ENCODE data around the gene COL5A1.

COL5A1 gene

GRCh38 chr9:134600371-134600770 lies 41.2 kb upstream of the COL5A1 start:
- Histone ChIP-seq H2AFZ (ENCODE audit: low read length, unreplicated experiment) (no peak overlapping the region), H3K4me3 (ENCODE audit: low read depth, low read length) (no peak overlapping the region), H3K4me1 (ENCODE audit: control insufficient read depth, insufficient read depth, low read length, unreplicated experiment) (peaks cover 14% of the 10 kb centered on the region), H3K27ac (ENCODE audit: low read depth, low read length) (no peak overlapping the region), H3K36me3 (ENCODE audit: insufficient read depth, low read length) (no peaks in the 10 kb centered on the region), H3K79me2 (ENCODE audit: control insufficient read depth, insufficient read depth, low read length, unreplicated experiment) (no peaks in the 10 kb centered on the region), H3K27me3 (ENCODE audit: insufficient read depth, low read length) (no peaks in the 10 kb centered on the region)

- Histone ChIP-seq H2AFZ (ENCODE audit: low read length, unreplicated experiment) (no peak overlapping the region), H3K4me1 (ENCODE audit: control insufficient read depth, insufficient read depth, low read length, unreplicated experiment) (peaks cover 14% of the 10 kb centered on the region), H3K4me3 (ENCODE audit: low read depth, low read length) (no peak overlapping the region), H3K27me3 (ENCODE audit: insufficient read depth, low read length) (no peaks in the 10 kb centered on the region), H3K27ac (ENCODE audit: low read depth, low read length) (peak overlapping the region; percentile 96; the same call in 1 of the 2 replicates), H3K79me2 (ENCODE audit: control insufficient read depth, insufficient read depth, low read length, unreplicated experiment) (no peaks in the 10 kb centered on the region), H3K36me3 (ENCODE audit: insufficient read depth, low read length) (no peaks in the 10 kb centered on the region)
Measured at GRCh38 chr9:134600836-134601638, 40.6 kb upstream of the COL5A1 start.

GRCh38 chr9:134601764-134602163 lies 39.8 kb upstream of the COL5A1 start:
- no peak overlapping the region for H2AFZ ChIP-seq (ENCODE audit: low read length, unreplicated experiment)

GRCh38 chr9:134602547-134603362 lies 38.8 kb upstream of the COL5A1 start:
- H3K36me3 ChIP-seq (ENCODE audit: insufficient read depth, low read length) = no peaks in the 10 kb centered on the region
- peak overlapping the region; percentile 43 for H3K4me3 ChIP-seq (ENCODE audit: low read depth, low read length)
- H2AFZ ChIP-seq (ENCODE audit: low read length, unreplicated experiment) = peak overlapping the region; percentile 30
- no peaks in the 10 kb centered on the region for H3K27me3 ChIP-seq (ENCODE audit: insufficient read depth, low read length)
- no peaks in the 10 kb centered on the region for H3K79me2 ChIP-seq (ENCODE audit: control insufficient read depth, insufficient read depth, low read length, unreplicated experiment)
- peaks cover 14% of the 10 kb centered on the region for H3K4me1 ChIP-seq (ENCODE audit: control insufficient read depth, insufficient read depth, low read length, unreplicated experiment)
- peak overlapping the region; percentile 96 for H3K27ac ChIP-seq (ENCODE audit: low read depth, low read length)

More at GRCh38 chr9:134601764-134602163, 39.8 kb upstream of the COL5A1 start:
- Histone ChIP-seq H3K4me1 (ENCODE audit: control insufficient read depth, insufficient read depth, low read length, unreplicated experiment) (peaks cover 14% of the 10 kb centered on the region), H3K27ac (ENCODE audit: low read depth, low read length) (peak overlapping the region; percentile 96), H3K79me2 (ENCODE audit: control insufficient read depth, insufficient read depth, low read length, unreplicated experiment) (no peaks in the 10 kb centered on the region), H3K4me3 (ENCODE audit: low read depth, low read length) (no peak overlapping the region), H3K36me3 (ENCODE audit: insufficient read depth, low read length) (no peaks in the 10 kb centered on the region), H3K27me3 (ENCODE audit: insufficient read depth, low read length) (no peaks in the 10 kb centered on the region)

GRCh38 chr9:134604834-134605233 lies 36.8 kb upstream of the COL5A1 start:
- Histone ChIP-seq H3K27ac (ENCODE audit: low read depth, low read length) (no peak overlapping the region), H3K27me3 (ENCODE audit: insufficient read depth, low read length) (no peaks in the 10 kb centered on the region), H3K4me1 (ENCODE audit: control insufficient read depth, insufficient read depth, low read length, unreplicated experiment) (peaks cover 14% of the 10 kb centered on the region), H3K79me2 (ENCODE audit: control insufficient read depth, insufficient read depth, low read length, unreplicated experiment) (no peaks in the 10 kb centered on the region), H2AFZ (ENCODE audit: low read length, unreplicated experiment) (no peak overlapping the region), H3K4me3 (ENCODE audit: low read depth, low read length) (no peak overlapping the region), H3K36me3 (ENCODE audit: insufficient read depth, low read length) (no peaks in the 10 kb centered on the region)

- H3K27me3 ChIP-seq (ENCODE audit: insufficient read depth, low read length) = no peaks in the 10 kb centered on the region
- no peaks in the 10 kb centered on the region for H3K36me3 ChIP-seq (ENCODE audit: insufficient read depth, low read length)
- no peak overlapping the region for H3K4me3 ChIP-seq (ENCODE audit: low read depth, low read length)
- H2AFZ ChIP-seq (ENCODE audit: low read length, unreplicated experiment) = no peak overlapping the region
- H3K27ac ChIP-seq (ENCODE audit: low read depth, low read length) = no peak overlapping the region
- H3K79me2 ChIP-seq (ENCODE audit: control insufficient read depth, insufficient read depth, low read length, unreplicated experiment) = no peaks in the 10 kb centered on the region
- peaks cover 14% of the 10 kb centered on the region for H3K4me1 ChIP-seq (ENCODE audit: control insufficient read depth, insufficient read depth, low read length, unreplicated experiment)
Measured at GRCh38 chr9:134605351-134605965, 36.1 kb upstream of the COL5A1 start.

- Histone ChIP-seq H2AFZ (ENCODE audit: low read length, unreplicated experiment) (no peak overlapping the region), H3K36me3 (ENCODE audit: insufficient read depth, low read length) (peaks cover 2% of the 10 kb centered on the region; the same call in 1 of the 2 replicates), H3K27ac (ENCODE audit: low read depth, low read length) (no peak overlapping the region), H3K4me3 (ENCODE audit: low read depth, low read length) (no peak overlapping the region), H3K4me1 (ENCODE audit: control insufficient read depth, insufficient read depth, low read length, unreplicated experiment) (peaks cover 14% of the 10 kb centered on the region), H3K27me3 (ENCODE audit: insufficient read depth, low read length) (no peaks in the 10 kb centered on the region), H3K79me2 (ENCODE audit: control insufficient read depth, insufficient read depth, low read length, unreplicated experiment) (no peaks in the 10 kb centered on the region)
Measured at GRCh38 chr9:134605966-134606357, 35.6 kb upstream of the COL5A1 start.

GRCh38 chr9:134606951-134607731 lies 34.5 kb upstream of the COL5A1 start:
- Histone ChIP-seq H3K36me3 (ENCODE audit: insufficient read depth, low read length) (peaks cover 6% of the 10 kb centered on the region; the same call in 1 of the 2 replicates), H3K27ac (ENCODE audit: low read depth, low read length) (no peak overlapping the region), H2AFZ (ENCODE audit: low read length, unreplicated experiment) (no peak overlapping the region), H3K79me2 (ENCODE audit: control insufficient read depth, insufficient read depth, low read length, unreplicated experiment) (no peaks in the 10 kb centered on the region), H3K27me3 (ENCODE audit: insufficient read depth, low read length) (no peaks in the 10 kb centered on the region), H3K4me3 (ENCODE audit: low read depth, low read length) (no peak overlapping the region), H3K4me1 (ENCODE audit: control insufficient read depth, insufficient read depth, low read length, unreplicated experiment) (peaks cover 8% of the 10 kb centered on the region)

GRCh38 chr9:134607971-134608370 lies 33.6 kb upstream of the COL5A1 start:
- peaks cover 2% of the 10 kb centered on the region for H3K4me1 ChIP-seq (ENCODE audit: control insufficient read depth, insufficient read depth, low read length, unreplicated experiment)
- H3K79me2 ChIP-seq (ENCODE audit: control insufficient read depth, insufficient read depth, low read length, unreplicated experiment) = no peaks in the 10 kb centered on the region
- H3K4me3 ChIP-seq (ENCODE audit: low read depth, low read length) = no peak overlapping the region
- H3K27me3 ChIP-seq (ENCODE audit: insufficient read depth, low read length) = no peaks in the 10 kb centered on the region
- H2AFZ ChIP-seq (ENCODE audit: low read length, unreplicated experiment) = no peak overlapping the region
- no peak overlapping the region for H3K27ac ChIP-seq (ENCODE audit: low read depth, low read length)
- H3K36me3 ChIP-seq (ENCODE audit: insufficient read depth, low read length) = peaks cover 7% of the 10 kb centered on the region; the same call in 1 of the 2 replicates

GRCh38 chr9:134611046-134611445 lies 30.6 kb upstream of the COL5A1 start:
- no peaks in the 10 kb centered on the region for H3K27me3 ChIP-seq (ENCODE audit: insufficient read depth, low read length)
- no peaks in the 10 kb centered on the region for H3K4me1 ChIP-seq (ENCODE audit: control insufficient read depth, insufficient read depth, low read length, unreplicated experiment)
- no peak overlapping the region for H3K4me3 ChIP-seq (ENCODE audit: low read depth, low read length)
- H3K79me2 ChIP-seq (ENCODE audit: control insufficient read depth, insufficient read depth, low read length, unreplicated experiment) = no peaks in the 10 kb centered on the region
- peaks cover 7% of the 10 kb centered on the region; the same call in 1 of the 2 replicates for H3K36me3 ChIP-seq (ENCODE audit: insufficient read depth, low read length)
- no peak overlapping the region for H2AFZ ChIP-seq (ENCODE audit: low read length, unreplicated experiment)
- H3K27ac ChIP-seq (ENCODE audit: low read depth, low read length) = no peak overlapping the region

Measured in ACC112 (cell line).